Daoy (cell line): ENCODE data around the gene BOK. TPM values are rescaled to one million over a fixed set of nuclear protein-coding genes. Genes with fewer than 3 reads are reported as not detected.

ENCODE experiments used
- DNase-seq: peaks from one replicate; pipeline ENCODE4 v3.0.0-alpha.2; 2015; ENCODE audit warnings: low read depth
- total RNA-seq: library from RNA; depleted of rRNA; stranded (reverse); fragments of >200 nt; shearing (Covaris generic); gene quantifications from 2 replicates; pipeline ENCODE4 v1.2.3, GENCODE V29; 2014

BOK gene
- total RNA-seq, 1 experiment from 2014 or later, result 3.3 TPM

- no peak for DNase-seq
Observed at GRCh38 chr2:241538838-241539615, 19.5 kb upstream of the BOK start.

GRCh38 chr2:241539616-241540374 is 18.8 kb upstream of the BOK start:
- no peak for DNase-seq

GRCh38 chr2:241540401-241540770 is 18.2 kb upstream of the BOK start:
- DNase-seq, result peak; percentile 44

- DNase-seq, result peak; percentile 56
Observed at GRCh38 chr2:241540771-241541561, 17.6 kb upstream of the BOK start.

- DNase-seq, result no peak
Observed at GRCh38 chr2:241541564-241542277, 16.8 kb upstream of the BOK start.

- no peak for DNase-seq
Observed at GRCh38 chr2:241542278-241542605, 16.3 kb upstream of the BOK start.

- peak; percentile 87 for DNase-seq
Observed at GRCh38 chr2:241545106-241545505, 13.4 kb upstream of the BOK start.

- DNase-seq, result no peak
Observed at GRCh38 chr2:241545523-241546473, 12.7 kb upstream of the BOK start.

- peak; percentile 88 for DNase-seq
Observed at GRCh38 chr2:241546771-241547498, 11.6 kb upstream of the BOK start.

- DNase-seq, result no peak
Observed at GRCh38 chr2:241547781-241548450, 10.6 kb upstream of the BOK start.

- DNase-seq, result no peak
Observed at GRCh38 chr2:241548451-241548835, 10.1 kb upstream of the BOK start.

GRCh38 chr2:241550616-241551580 is 7.6 kb upstream of the BOK start:
- DNase-seq, result no peak

- DNase-seq, result no peak
Observed at GRCh38 chr2:241551599-241551997, 6.9 kb upstream of the BOK start.

GRCh38 chr2:241551998-241552737 is 6.4 kb upstream of the BOK start:
- no peak for DNase-seq

GRCh38 chr2:241553512-241553830 is 5.1 kb upstream of the BOK start:
- DNase-seq, result no peak

GRCh38 chr2:241553981-241554380 is 4.6 kb upstream of the BOK start:
- DNase-seq, result no peak

- no peak for DNase-seq
Observed at GRCh38 chr2:241554610-241555322, 3.8 kb upstream of the BOK start.
